AG09319 (cell line): ENCODE results near the gene FAM177B.

Source experiments
- DNase-seq: peaks from one replicate; pipeline ENCODE4 v3.0.0-alpha.2; 2010; ENCODE audit warnings: low read depth; ENCODE audit errors: extremely low read depth
- CTCF ChIP-seq: IDR thresholded peaks from 2 replicates; pipeline ENCODE4 v1.5.1; 2011; ENCODE audit warnings: low read depth, mild to moderate bottlenecking, inconsistent platforms, low read length, moderate library complexity

Gene FAM177B

GRCh38 chr1:222794656-222795474 is 57.9 kb downstream of the FAM177B start:
- no peak for DNase-seq
- peak; percentile 35 for TF ChIP-seq CTCF

GRCh38 chr1:222798116-222798515 is 61.1 kb downstream of the FAM177B start:
- TF ChIP-seq CTCF = no peak
- no peak for DNase-seq

- no peak for TF ChIP-seq CTCF
- no peak for DNase-seq
Observed at GRCh38 chr1:222798975-222799374, 62.0 kb downstream of the FAM177B start.
